Mucosa of descending colon (tissue), 3 donors: Measurements from ENCODE around the gene INO80C. TPM values are rescaled to one million over a fixed set of nuclear protein-coding genes. Genes with fewer than 3 reads are reported as not detected.

Source experiments
- ATAC-seq: fragments of 200-7000 bp; cut with Tn5 transposase; one replicate; pipeline ENCODE4 v1.9.1; 2020; ENCODE audit warnings: mild to moderate bottlenecking, moderate library complexity
- DNase-seq, 3 donors: peaks; one replicate each; pipeline ENCODE4 v3.0.0-alpha.2; 2020
- H3K36me3 ChIP-seq: fragments of 200-600 bp; one replicate; pipeline ENCODE4 v1.8.0; 2021; ENCODE audit warnings: low read depth, mild to moderate bottlenecking
- H3K4me1 ChIP-seq: fragments of 200-600 bp; one replicate; pipeline ENCODE4 v1.8.0; 2021; ENCODE audit warnings: low read depth, mild to moderate bottlenecking
- H3K4me3 ChIP-seq: fragments of 200-600 bp; one replicate; pipeline ENCODE4 v1.8.0; 2021; ENCODE audit warnings: mild to moderate bottlenecking
- H3K9me3 ChIP-seq: fragments of 200-600 bp; one replicate; pipeline ENCODE4 v1.8.0; 2021; ENCODE audit warnings: mild to moderate bottlenecking
- CTCF ChIP-seq: fragments of 200-600 bp; IDR thresholded peaks from one replicate; pipeline ENCODE4 v1.8.0; 2022; ENCODE audit warnings: antibody characterized with exemption, mild to moderate bottlenecking
- intact Hi-C, 2 donors: fragments of 100-400 bp; cut with DNase I in 1 of 2; cut with micrococcal nuclease in 1 of 2; formaldehyde crosslinking; loops; one replicate each; pipeline versions ENCODE4 v1.11.0 to v1.11.1; 2022; cut with DNase I, micrococcal nuclease
- total RNA-seq, 3 donors: library from RNA; stranded (reverse); fragmentation: NEBNext Ultra II Directional in 2 of 3; extraction: Animal tissue kit (Norgen Biotek cat#: 25700) in 2 of 3; gene quantifications; one replicate each; pipeline versions ENCODE4 v1.2.1 to v1.2.4, GENCODE V29; 2021 to 2023
- donor health status: DM: no; HTN: no; CAD: no; lungs with moderate emphysema.
- donor health status: DM: no; HTN: no; CAD: no.
- donor health status: DM: no; HTN: yes; CAD: no.

The INO80C gene
- total RNA-seq, 3 donors from 2014 or later: 28.0 to 46.7 (median 32.2) TPM

GRCh38 chr18:35507623-35508022 is 9.9 kb upstream of the INO80C start:
- Histone ChIP-seq H3K4me1 (no peaks in the 10 kb centered on the region), H3K4me3 (no peak overlapping the region), H3K9me3 (no peaks in the 10 kb centered on the region), H3K36me3 (no peaks in the 10 kb centered on the region)
- DNase-seq (no peak), ATAC-seq (no peak)
- no peak for TF ChIP-seq CTCF
- intact Hi-C loops: no loop called here

- DNase-seq: no peak
- no peak overlapping the region for H3K4me3 ChIP-seq
- H3K9me3 ChIP-seq: no peaks in the 10 kb centered on the region
- TF ChIP-seq CTCF: no peak
- intact Hi-C loops: no loop called here
- no peaks in the 10 kb centered on the region for H3K36me3 ChIP-seq
- ATAC-seq: no peak
- H3K4me1 ChIP-seq: no peaks in the 10 kb centered on the region
Observed at GRCh38 chr18:35507192-35507591, 9.4 kb upstream of the INO80C start.

- H3K4me1 ChIP-seq: no peaks in the 10 kb centered on the region
- intact Hi-C loops: no loop called here
- no peak for TF ChIP-seq CTCF
- H3K4me3 ChIP-seq: no peak overlapping the region
- DNase-seq (no peak), ATAC-seq (no peak)
- no peaks in the 10 kb centered on the region for H3K36me3 ChIP-seq
- H3K9me3 ChIP-seq: no peaks in the 10 kb centered on the region
Observed at GRCh38 chr18:35506024-35506712, 8.4 kb upstream of the INO80C start.

- Histone ChIP-seq H3K9me3 (no peaks in the 10 kb centered on the region), H3K4me1 (no peaks in the 10 kb centered on the region), H3K36me3 (no peaks in the 10 kb centered on the region), H3K4me3 (no peak overlapping the region)
- TF ChIP-seq CTCF: no peak
- intact Hi-C loops: no loop called here
- DNase-seq: no peak
- ATAC-seq: no peak
Observed at GRCh38 chr18:35504996-35505395, 7.2 kb upstream of the INO80C start.

- no peaks in the 10 kb centered on the region for H3K36me3 ChIP-seq
- no peaks in the 10 kb centered on the region for H3K9me3 ChIP-seq
- no peak for DNase-seq
- TF ChIP-seq CTCF: no peak
- no peak overlapping the region for H3K4me3 ChIP-seq
- intact Hi-C loops: no loop called here
- H3K4me1 ChIP-seq: no peaks in the 10 kb centered on the region
- ATAC-seq: no peak
Observed at GRCh38 chr18:35502052-35502451, 4.3 kb upstream of the INO80C start.

GRCh38 chr18:35501369-35501768 is 3.6 kb upstream of the INO80C start:
- TF ChIP-seq CTCF: no peak
- H3K4me3 ChIP-seq: no peak overlapping the region
- no peaks in the 10 kb centered on the region for H3K36me3 ChIP-seq
- H3K9me3 ChIP-seq: no peaks in the 10 kb centered on the region
- DNase-seq (no peak), ATAC-seq (no peak)
- intact Hi-C loops: no loop called here
- peaks cover under 1% of the 10 kb centered on the region for H3K4me1 ChIP-seq
